ENCODE data around the gene ALKBH5. TPM values are rescaled to one million over a fixed set of nuclear protein-coding genes. Genes with fewer than 3 reads are reported as not detected.

Gene ALKBH5
- total RNA-seq, 1 experiment from 2014 or later, result 97.8 TPM

- ChIA-PET RAD21 (ENCODE audit: low non-redundant PET in 1 of 2, low total read pairs in 2 of 2, uncharacterized antibody in 2 of 2, unreplicated experiment in 2 of 2) (no interaction called here), CTCF (no interaction called here), POLR2A (no interaction called here)
- Histone ChIP-seq H3K9me3 (ENCODE audit: control insufficient read depth in 1 of 2, insufficient read depth in 1 of 2, low read depth in 1 of 2, low read length in 2 of 2) (no peaks in the 10 kb centered on the region), H3K9me2 (ENCODE audit: insufficient read depth) (no peaks in the 10 kb centered on the region), H3K36me3 (ENCODE audit: control insufficient read depth in 1 of 2, insufficient read depth in 2 of 2, low read length in 2 of 2) (no peaks in the 10 kb centered on the region), H3K4me2 (ENCODE audit: low read length) (no peak overlapping the region), H3K79me2 (ENCODE audit: insufficient read depth, low read length) (peaks cover 1% of the 10 kb centered on the region; the same call in 1 of the 2 replicates), H3K9ac (ENCODE audit: low read length) (no peak overlapping the region), H4K20me1 (ENCODE audit: insufficient read depth) (no peaks in the 10 kb centered on the region), H3K4me1 (ENCODE audit: control insufficient read depth in 1 of 2, insufficient read depth in 2 of 2, low read length in 2 of 2) (peaks cover 3 to 15% of the 10 kb centered on the region in 2 experiments; a peak in 3 of 4 replicates), H2AFZ (ENCODE audit: low read depth, low read length, poor library complexity, severe bottlenecking) (no peak overlapping the region), H3K27ac (ENCODE audit: low read depth, low read length) (no peak overlapping the region), H3K4me3 (replicated peaks in 1 of 2; ENCODE audit: low read depth in 1 of 2, low read length in 2 of 2) (no peak overlapping the region), H3K27me3 (ENCODE audit: insufficient read depth, low read length) (no peaks in the 10 kb centered on the region)
- BruUV-seq (replicated peaks), result no TSS peak
- ATAC-seq (no peak), DNase-seq (ENCODE audit: low read depth, low spot score) (no peak)
- TF ChIP-seq, protein P1, sequence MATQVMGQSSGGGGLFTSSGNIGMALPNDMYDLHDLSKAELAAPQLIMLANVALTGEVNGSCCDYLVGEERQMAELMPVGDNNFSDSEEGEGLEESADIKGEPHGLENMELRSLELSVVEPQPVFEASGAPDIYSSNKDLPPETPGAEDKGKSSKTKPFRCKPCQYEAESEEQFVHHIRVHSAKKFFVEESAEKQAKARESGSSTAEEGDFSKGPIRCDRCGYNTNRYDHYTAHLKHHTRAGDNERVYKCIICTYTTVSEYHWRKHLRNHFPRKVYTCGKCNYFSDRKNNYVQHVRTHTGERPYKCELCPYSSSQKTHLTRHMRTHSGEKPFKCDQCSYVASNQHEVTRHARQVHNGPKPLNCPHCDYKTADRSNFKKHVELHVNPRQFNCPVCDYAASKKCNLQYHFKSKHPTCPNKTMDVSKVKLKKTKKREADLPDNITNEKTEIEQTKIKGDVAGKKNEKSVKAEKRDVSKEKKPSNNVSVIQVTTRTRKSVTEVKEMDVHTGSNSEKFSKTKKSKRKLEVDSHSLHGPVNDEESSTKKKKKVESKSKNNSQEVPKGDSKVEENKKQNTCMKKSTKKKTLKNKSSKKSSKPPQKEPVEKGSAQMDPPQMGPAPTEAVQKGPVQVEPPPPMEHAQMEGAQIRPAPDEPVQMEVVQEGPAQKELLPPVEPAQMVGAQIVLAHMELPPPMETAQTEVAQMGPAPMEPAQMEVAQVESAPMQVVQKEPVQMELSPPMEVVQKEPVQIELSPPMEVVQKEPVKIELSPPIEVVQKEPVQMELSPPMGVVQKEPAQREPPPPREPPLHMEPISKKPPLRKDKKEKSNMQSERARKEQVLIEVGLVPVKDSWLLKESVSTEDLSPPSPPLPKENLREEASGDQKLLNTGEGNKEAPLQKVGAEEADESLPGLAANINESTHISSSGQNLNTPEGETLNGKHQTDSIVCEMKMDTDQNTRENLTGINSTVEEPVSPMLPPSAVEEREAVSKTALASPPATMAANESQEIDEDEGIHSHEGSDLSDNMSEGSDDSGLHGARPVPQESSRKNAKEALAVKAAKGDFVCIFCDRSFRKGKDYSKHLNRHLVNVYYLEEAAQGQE (IDR thresholded peaks at IDR 0.05; ENCODE audit: low read depth), result no peak
- TF ChIP-seq SIN3A (IDR thresholded peaks at IDR 0.05; ENCODE audit: low read depth) (no peak), CEBPB (IDR thresholded peaks at IDR 0.05; ENCODE audit: low read depth) (no peak), YY1 (IDR thresholded peaks at IDR 0.05; ENCODE audit: extremely low read depth, insufficient replicate concordance, low read depth, low read length) (no peak), TCF7L2 (IDR thresholded peaks at IDR 0.05; ENCODE audit: borderline replicate concordance, extremely low read depth, insufficient read depth, insufficient read length) (no peak), CBX3 (IDR thresholded peaks at IDR 0.05; ENCODE audit: low read depth) (no peak), POLR2AphosphoS5 (IDR thresholded peaks at IDR 0.05; ENCODE audit: low read depth, low read length) (no peak), ELF1 (IDR thresholded peaks at IDR 0.05; ENCODE audit: borderline replicate concordance, low read depth) (no peak), ZNF274 (IDR thresholded peaks at IDR 0.05; ENCODE audit: low read depth, low read length) (no peak), EZH2phosphoT487 (IDR thresholded peaks at IDR 0.05; ENCODE audit: borderline replicate concordance) (no peak), EZH2 (IDR thresholded peaks at IDR 0.05) (no peak), ATF3 (IDR thresholded peaks at IDR 0.05) (no peak)
- TF ChIP-seq, protein P2, sequence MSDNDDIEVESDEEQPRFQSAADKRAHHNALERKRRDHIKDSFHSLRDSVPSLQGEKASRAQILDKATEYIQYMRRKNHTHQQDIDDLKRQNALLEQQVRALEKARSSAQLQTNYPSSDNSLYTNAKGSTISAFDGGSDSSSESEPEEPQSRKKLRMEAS (IDR thresholded peaks at IDR 0.05), result no peak
- intact Hi-C loops (cut with micrococcal nuclease), result no loop called here
Observed at GRCh38 chr17:18179196-18179595, 4.4 kb upstream of the ALKBH5 start.
